HuH-7 (cell line): ENCODE results near the gene CTR9.
"Not testable (repeated sequence)": the region's sequence is repeated elsewhere in the genome, so short reads cannot be mapped to it uniquely, and the experiment has no call there.

Source experiments
- DNase-seq: peaks from one replicate; pipeline ENCODE4 v3.0.0; 2011; ENCODE audit warnings: low spot score

The CTR9 gene

DNA sequence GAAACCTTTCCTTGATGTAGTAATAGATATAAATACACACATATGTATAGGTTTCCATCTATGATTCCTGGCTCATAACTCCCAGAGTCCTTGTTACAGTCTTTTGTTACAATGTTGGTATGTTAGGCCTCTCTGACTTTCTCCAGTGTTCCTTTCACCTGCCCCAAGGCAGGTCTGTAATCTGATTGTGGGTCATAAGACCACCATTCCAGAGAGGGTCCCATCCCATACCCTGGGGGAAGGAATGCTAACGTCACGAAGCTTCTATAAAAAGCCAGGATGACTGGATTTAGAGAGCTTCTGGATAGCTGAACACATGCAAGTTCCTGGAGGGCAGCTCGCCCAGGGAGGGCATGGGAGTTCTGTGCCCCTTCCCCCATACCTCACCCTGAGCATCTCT lies 71.4 kb downstream of the CTR9 start:
- DNase-seq = not testable (repeated sequence)

DNA sequence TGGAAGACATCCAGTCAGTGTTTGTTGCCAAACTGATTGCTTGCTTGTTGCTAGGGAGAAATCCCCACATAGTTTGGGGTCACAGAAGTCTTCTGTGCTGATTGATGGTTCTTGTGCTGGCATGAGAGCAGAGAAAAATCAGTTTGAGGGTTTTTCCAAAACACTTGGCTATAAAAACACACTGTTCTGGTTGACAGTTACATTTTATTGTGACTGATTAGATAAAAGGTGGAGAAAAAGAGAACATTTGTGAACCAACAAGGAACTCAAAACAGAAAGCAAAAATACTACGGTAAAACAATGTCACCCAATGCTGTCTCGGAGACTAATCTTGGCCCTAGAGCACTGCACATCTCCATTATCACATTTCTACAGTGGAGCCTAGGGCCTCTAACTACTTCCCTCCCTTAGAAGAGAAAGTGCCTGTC lies 72.1 kb downstream of the CTR9 start:
- DNase-seq = no peak

DNA sequence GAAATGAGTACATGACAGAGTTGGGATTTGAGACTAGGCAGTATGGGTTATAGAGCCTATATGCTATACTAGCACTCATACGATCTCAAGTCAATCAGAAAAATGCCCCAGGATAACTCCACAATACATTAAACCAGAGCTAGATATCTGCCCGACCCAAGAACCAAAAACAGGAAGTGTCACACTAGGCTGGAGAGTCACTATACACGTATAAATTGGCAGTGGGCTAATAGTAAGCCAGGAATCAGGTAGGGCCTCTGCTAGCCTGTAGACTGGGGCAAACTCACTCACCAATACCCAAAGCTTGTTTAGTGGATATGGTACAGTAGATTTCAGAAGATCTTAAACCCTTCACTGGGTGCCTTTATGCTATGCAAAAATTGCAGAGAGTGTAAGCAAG lies 73.8 kb downstream of the CTR9 start:
- no peak for DNase-seq

DNA sequence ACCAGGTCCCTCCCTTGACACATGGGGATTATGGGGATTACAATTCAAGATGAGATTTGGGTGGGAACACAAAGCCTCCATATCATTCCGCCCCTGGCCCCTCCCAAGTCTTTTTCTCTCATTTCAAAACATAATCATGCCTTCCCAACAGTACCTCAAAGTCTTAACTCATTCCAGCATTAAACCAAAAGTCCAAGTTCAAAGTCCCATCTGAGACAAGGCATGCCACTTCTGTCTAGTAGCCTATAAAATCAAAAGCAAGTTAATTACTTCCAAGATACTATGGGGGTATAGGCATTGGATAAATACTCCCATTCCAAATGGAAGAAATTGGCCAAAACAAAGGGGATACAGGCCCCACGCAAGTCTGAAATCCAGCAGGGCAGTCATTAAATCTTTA lies 77.4 kb downstream of the CTR9 start:
- no peak for DNase-seq

DNA sequence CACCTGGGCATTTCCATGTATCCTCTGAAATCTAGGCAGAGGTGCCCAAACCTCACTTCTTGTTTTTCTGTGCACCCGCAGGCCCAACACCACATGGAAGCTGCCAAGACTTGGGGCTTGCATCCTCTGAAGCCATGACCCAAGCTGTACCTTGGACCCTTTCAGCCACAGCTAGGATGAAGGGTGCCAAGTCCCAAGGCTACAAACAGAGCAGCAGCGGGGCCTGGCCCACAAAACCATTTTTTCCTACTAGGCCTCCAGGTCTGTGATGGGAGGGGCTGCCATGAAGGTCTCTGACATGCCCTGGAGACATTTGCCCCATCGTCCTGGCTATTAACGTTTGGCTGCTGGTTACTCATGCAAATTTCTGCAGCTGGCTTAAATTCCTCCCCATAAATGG lies 78.1 kb downstream of the CTR9 start:
- no peak for DNase-seq
